Measurements from ENCODE around the gene RACK1. TPM values are rescaled to one million over a fixed set of nuclear protein-coding genes. Genes with fewer than 3 reads are reported as not detected.

Gene RACK1
- total and polyA plus RNA-seq, 8 donors, result 814 to 3,034 (median 2,078) TPM

GRCh38 chr5:181189363-181189961 lies 54.2 kb downstream of the RACK1 start:
- Histone ChIP-seq H3K9me3 (no peaks in the 10 kb centered on the region), H3K4me3 (peak overlapping the region; percentile 78 to 91 (median 82)), H3K4me1 (peaks cover 5 to 62% (median 47%) of the 10 kb centered on the region in 4 donors), H3K27me3 (no peaks in the 10 kb centered on the region), H3K36me3 (no peaks in the 10 kb centered on the region), H3K27ac (peak overlapping the region; percentile 60 to 93 (median 92))
- TF ChIP-seq CTCF (IDR thresholded peaks at IDR 0.05) (no peak), POLR2AphosphoS5 (IDR thresholded peaks at IDR 0.05) (no peak), EP300 (IDR thresholded peaks at IDR 0.05) (no peak), POLR2A (IDR thresholded peaks at IDR 0.05) (no peak)
- intact Hi-C loops (cut with DNase I; ENCODE audit: low total_unique reads), result no loop called here
- WGBS, 5 donors, result 0 to 1% (median 0%) methylated on average over 41 of the region's 41 CpGs
- peak in 1 of 2 donors; percentile 67 for DNase-seq

- intact Hi-C loops (cut with DNase I; ENCODE audit: low total_unique reads), result no loop called here
- no peaks in the 10 kb centered on the region for H3K27me3 ChIP-seq
- TF ChIP-seq POLR2AphosphoS5 (IDR thresholded peaks at IDR 0.05), result peak in 2 of 3 donors; percentile 31 to 47
- no peak for TF ChIP-seq CTCF (IDR thresholded peaks at IDR 0.05)
- WGBS, 5 donors, result 0 to 1% (median 1%) methylated on average over 34 to 35 of the region's 35 CpGs
- DNase-seq, result peak; percentile 77 to 92
- H3K4me1 ChIP-seq, result peaks cover 5 to 68% (median 51%) of the 10 kb centered on the region in 4 donors
- no peaks in the 10 kb centered on the region for H3K36me3 ChIP-seq
- peak overlapping the region; percentile 78 to 91 (median 82) for H3K4me3 ChIP-seq
- no peaks in the 10 kb centered on the region for H3K9me3 ChIP-seq
- peak overlapping the region; percentile 60 to 93 (median 92) for H3K27ac ChIP-seq
Observed at GRCh38 chr5:181188700-181189362, 54.9 kb downstream of the RACK1 start.

GRCh38 chr5:181187500-181188213 lies 56.0 kb downstream of the RACK1 start:
- peak overlapping the region in 4 of 5 donors; percentile 77 to 93 (median 92) for H3K27ac ChIP-seq
- H3K4me1 ChIP-seq, result peaks cover 5 to 73% (median 52%) of the 10 kb centered on the region in 4 donors
- intact Hi-C loops (cut with DNase I; ENCODE audit: low total_unique reads), result no loop called here
- H3K9me3 ChIP-seq, result no peaks in the 10 kb centered on the region
- H3K36me3 ChIP-seq, result no peaks in the 10 kb centered on the region
- TF ChIP-seq POLR2AphosphoS5 (IDR thresholded peaks at IDR 0.05) (peak in 2 of 3 donors; percentile 21 to 52), EP300 (IDR thresholded peaks at IDR 0.05) (no peak)
- H3K27me3 ChIP-seq, result no peaks in the 10 kb centered on the region
- WGBS, 5 donors, result 4 to 6% (median 6%) methylated on average over 37 of the region's 37 CpGs
- peak overlapping the region; percentile 78 to 91 (median 82) for H3K4me3 ChIP-seq
- DNase-seq, result peak; percentile 73 to 87

- TF ChIP-seq EP300 (IDR thresholded peaks at IDR 0.05), result no peak
- intact Hi-C loops (cut with DNase I; ENCODE audit: low total_unique reads), result no loop called here
- Histone ChIP-seq H3K36me3 (no peaks in the 10 kb centered on the region), H3K27me3 (no peaks in the 10 kb centered on the region), H3K4me1 (peaks cover 0 to 73% (median 49%) of the 10 kb centered on the region in 4 donors), H3K4me3 (peak overlapping the region in 2 of 4 donors; percentile 78 to 91), H3K9me3 (no peaks in the 10 kb centered on the region), H3K27ac (peak overlapping the region in 3 of 5 donors; percentile 5 to 93 (median 93))
- no peak for DNase-seq
- WGBS, 5 donors, result 23 to 42% (median 37%) methylated on average over 8 of the region's 8 CpGs
Observed at GRCh38 chr5:181186986-181187499, 56.7 kb downstream of the RACK1 start.

Small RNA genes lying within 50 kb of the gene (small RNA-seq; reads per million reads assigned to genes)
- gene MIR4638 (0 reads per million in 4 donors), gene SNORD95 (0 reads per million in 4 donors), gene SNORD96A (0 reads per million in 4 donors)

Other genes starting within 250 kb of the RACK1 start
- 100 to 1,000 TPM in 1 of 5 donors, 10 to 100 TPM in 3, 1 to 10 TPM in 1; 3.5 to 108 (median 14.1) TPM for gene BTNL9, start 203.6 kb downstream of the RACK1 start, total RNA-seq
- 1 to 10 TPM; 3.8 to 8.7 (median 5.7) TPM for gene BTNL9, start 203.6 kb downstream of the RACK1 start, polyA plus RNA-seq
- not detected for gene OR2V1, start 112.7 kb downstream of the RACK1 start, total RNA-seq
- gene OR2V1, start 112.7 kb downstream of the RACK1 start, polyA plus RNA-seq, result not detected
- not detected for gene OR2V2, start 96.3 kb downstream of the RACK1 start, total RNA-seq
- gene OR2V2, start 96.3 kb downstream of the RACK1 start, polyA plus RNA-seq, result not detected
- gene TRIM7, start 38.7 kb downstream of the RACK1 start, total RNA-seq, result 1 to 10 TPM in 3 of 5 donors, under 1 TPM in 1, not detected in 1; 0.45 to 7.5 (median 3.4) TPM
- gene TRIM7, start 38.7 kb downstream of the RACK1 start, polyA plus RNA-seq, result 10 to 100 TPM in 1 of 3 donors, 1 to 10 TPM in 1, under 1 TPM in 1; 0.93 to 20.4 (median 3.4) TPM
- gene TRIM41, start 20.6 kb downstream of the RACK1 start, total RNA-seq, result 10 to 100 TPM in 4 of 5 donors, 1 to 10 TPM in 1; 2.3 to 70.4 (median 10.3) TPM
- gene TRIM41, start 20.6 kb downstream of the RACK1 start, polyA plus RNA-seq, result 10 to 100 TPM; 13.8 to 26.1 (median 18.2) TPM
- 10 to 100 TPM; 11.9 to 29.9 (median 14.3) TPM for gene TRIM52, start 17.2 kb upstream of the RACK1 start, total RNA-seq
- gene TRIM52, start 17.2 kb upstream of the RACK1 start, polyA plus RNA-seq, result 1 to 10 TPM; 3.8 to 8.1 (median 3.9) TPM
- gene OR4F3, start 123.4 kb upstream of the RACK1 start, total RNA-seq, result not detected
- gene OR4F3, start 123.4 kb upstream of the RACK1 start, polyA plus RNA-seq, result not detected